SK-N-MC (cell line): ENCODE measurements around the gene HK1.

ENCODE experiments used
- EZH2 ChIP-seq: fragments of 200-600 bp; sonication (generic); IDR thresholded peaks from one replicate; pipeline ENCODE4 v1.6.1; 2017; ENCODE audit warnings: antibody characterized with exemption
- FOXP2 ChIP-seq: optimal IDR thresholded peaks from 2 replicates; pipeline ENCODE3; 2011; ENCODE audit warnings: mild to moderate bottlenecking, moderate library complexity; ENCODE audit not compliant: insufficient read depth; ENCODE audit errors: extremely low read length, control extremely low read depth
- POLR2AphosphoS5 ChIP-seq: IDR thresholded peaks from 2 replicates; pipeline ENCODE4 v1.6.1; 2012; ENCODE audit warnings: mild to moderate bottlenecking, low read depth, low read length, borderline replicate concordance

DNA sequence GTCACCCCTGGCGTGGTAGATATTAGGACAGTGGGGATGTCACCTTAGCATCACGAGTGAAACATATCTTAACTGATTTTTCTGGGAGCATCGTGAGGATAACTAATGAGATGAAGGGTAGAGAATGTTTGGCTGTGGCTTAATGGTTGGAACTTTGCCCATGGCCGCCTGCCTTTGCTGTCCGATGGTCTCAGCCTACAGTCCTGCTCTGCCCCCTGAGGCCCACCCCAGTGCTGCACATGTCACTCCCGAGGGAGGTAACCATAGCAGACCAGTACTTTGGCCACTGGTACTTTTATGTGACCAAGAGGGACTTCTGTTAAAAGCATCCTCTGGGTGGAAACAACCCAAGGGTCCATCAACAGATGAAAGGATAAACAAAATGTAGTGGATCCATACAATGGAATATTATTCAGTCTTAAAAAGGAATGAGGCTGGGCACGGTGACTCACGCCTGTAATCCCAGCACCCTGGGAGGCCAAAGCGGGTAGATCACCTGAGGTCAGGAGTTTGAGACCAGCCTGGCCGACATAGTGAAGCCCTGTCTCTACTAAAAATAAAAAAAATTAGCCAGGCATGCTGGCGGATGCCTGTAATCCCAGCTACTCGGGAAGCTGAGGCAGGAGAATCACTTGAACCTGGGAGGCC lies 80.0 kb downstream of the HK1 start:
- TF ChIP-seq EZH2 (no peak), POLR2AphosphoS5 (no peak), FOXP2 (no peak)
